Esophagus squamous epithelium (tissue), 5 donors: Measurements from ENCODE around the gene ZSCAN1. TPM values are rescaled to one million over a fixed set of nuclear protein-coding genes. Genes with fewer than 3 reads are reported as not detected.
"Not testable (repeated sequence)": the region's sequence is repeated elsewhere in the genome, so short reads cannot be mapped to it uniquely, and the experiment has no call there.

Source experiments
- DNase-seq: peaks from one replicate; lab custom pipeline; 2025; lab: John Stamatoyannopoulos, UW
- H3K27ac ChIP-seq, 4 donors: fragments of 200-600 bp; sonication (generic); one replicate each; pipeline ENCODE4 v1.5.1; 2016 to 2019; ENCODE audit warnings: mild to moderate bottlenecking in 1 of 4
- H3K27me3 ChIP-seq, 4 donors: fragments of 200-600 bp; sonication (generic); 1 replicate in 3 of 4; 2 replicates in 1 of 4; pipeline versions ENCODE4 v1.5.1 to v1.6.0; 2017 to 2021; ENCODE audit warnings: antibody characterized with exemption in 1 of 4
- H3K36me3 ChIP-seq, 3 donors: fragments of 200-600 bp; sonication (generic); one replicate each; pipeline ENCODE4 v1.5.1; 2016 to 2019
- H3K4me1 ChIP-seq, 3 donors: fragments of 200-600 bp; sonication (generic); one replicate each; pipeline ENCODE4 v1.5.1; 2017 to 2019
- H3K4me3 ChIP-seq, 4 donors: fragments of 200-600 bp; sonication (generic); 1 replicate in 3 of 4; 2 replicates in 1 of 4; pipeline ENCODE4 v1.5.1; 2016 to 2019; ENCODE audit warnings: mild to moderate bottlenecking in 2 of 4, moderate library complexity in 1 of 4
- H3K9me3 ChIP-seq, 3 donors: fragments of 200-600 bp; sonication (generic); one replicate each; pipeline ENCODE4 v1.5.1; 2016 to 2019
- CTCF ChIP-seq, 6 experiments: fragments of 450-650 bp in 4 of 6; fragments of 200-600 bp in 2 of 6; sonication (generic) in 2 of 6; IDR thresholded peaks; one replicate each; pipeline ENCODE4 v1.5.1; 2016 to 2019; ENCODE audit warnings: antibody characterized with exemption in 6 of 6, mild to moderate bottlenecking in 4 of 6, moderate library complexity in 4 of 6
- POLR2A ChIP-seq, 4 donors: fragments of 450-650 bp; IDR thresholded peaks; one replicate each; pipeline ENCODE4 v1.6.1; 2017; ENCODE audit warnings: antibody characterized with exemption in 4 of 4, mild to moderate bottlenecking in 4 of 4, moderate library complexity in 3 of 4
- WGBS, 2 donors: methylation state at CpG; one replicate each; pipeline ENCODE4 v1.1.5; 2018; 5-methylcytosine and 5-hydroxymethylcytosine counted together
- intact Hi-C: fragments of 100-400 bp; cut with DNase I; formaldehyde crosslinking; loops from one replicate; pipeline ENCODE4 v1.15.0; 2022
- total RNA-seq, 4 donors: library from RNA; depleted of rRNA; stranded (reverse); fragments of >200 nt; gene quantifications; one replicate each; pipeline ENCODE4 v1.1.0, GENCODE V29; 2016
- donor health status: DM: yes; HTN: yes; CAD: no.

Gene ZSCAN1
- total RNA-seq, 4 donors from 2014 or later, result 0.48 TPM; not detected in 3

GRCh38 chr19:58002384-58003173 is 31.2 kb upstream of the ZSCAN1 start, which contains the start of gene ZNF606:
TSS of gene ZNF606 (minus strand) at chr19:58002820. CDS start at chr19:58001319, 1,501 bp downstream.
- Histone ChIP-seq H3K27ac (peak within 1 kb of the TSS; percentile 94 to 98 (median 95)), H3K36me3 (peaks cover 19 to 75% (median 35%) of the 10 kb centered on the region in 3 donors), H3K9me3 (peaks cover 0 to 80% (median 65%) of the 10 kb centered on the region in 3 donors), H3K27me3 (no peaks in the 10 kb centered on the region), H3K4me3 (peak within 1 kb of the TSS; percentile 72 to 99 (median 90)), H3K4me1 (peaks cover 6 to 37% (median 10%) of the 10 kb centered on the region in 3 donors)
- peak in 1 of 6 experiments; percentile 21 for TF ChIP-seq CTCF (IDR thresholded peaks at IDR 0.05)
- TF ChIP-seq POLR2A (IDR thresholded peaks at IDR 0.05), result peak in 2 of 4 donors; percentile 62 to 78
- DNase-seq, result peak; percentile 18
- intact Hi-C loops, result loop anchor here (10.0 kb wide), 1 partner anchor 638 kb away; the partner anchor contains the start of genes TRAPPC2B and ZNF547
- 0% methylated on average over 5 to 12 of the region's 91 CpGs for WGBS, 2 donors

- H3K36me3 ChIP-seq, result peaks cover 19 to 68% (median 35%) of the 10 kb centered on the region in 3 donors
- TF ChIP-seq CTCF (IDR thresholded peaks at IDR 0.05), result no peak
- TF ChIP-seq POLR2A (IDR thresholded peaks at IDR 0.05), result no peak
- peaks cover 0 to 82% (median 72%) of the 10 kb centered on the region in 3 donors for H3K9me3 ChIP-seq
- WGBS, 2 donors, result 31 to 34% methylated on average over 14 to 16 of the region's 31 CpGs
- peaks cover 6 to 39% (median 10%) of the 10 kb centered on the region in 3 donors for H3K4me1 ChIP-seq
- H3K27me3 ChIP-seq, result no peaks in the 10 kb centered on the region
- peak overlapping the region; percentile 94 to 98 (median 95) for H3K27ac ChIP-seq
- H3K4me3 ChIP-seq, result peak overlapping the region; percentile 72 to 99 (median 90)
- intact Hi-C loops, result loop anchor here (10.0 kb wide), 1 partner anchor 638 kb away; the partner anchor contains the start of genes TRAPPC2B and ZNF547
- no peak for DNase-seq
These were observed 30.5 kb upstream of the ZSCAN1 start for GRCh38 chr19:58003174-58003828.

- H3K4me1 ChIP-seq, result peaks cover 9 to 45% (median 10%) of the 10 kb centered on the region in 3 donors
- no peak for TF ChIP-seq CTCF (IDR thresholded peaks at IDR 0.05)
- TF ChIP-seq POLR2A (IDR thresholded peaks at IDR 0.05), result no peak
- H3K27me3 ChIP-seq, result no peaks in the 10 kb centered on the region
- H3K4me3 ChIP-seq, result no peak overlapping the region
- no peak for DNase-seq
- 100% methylated on average over 1 of the region's 1 CpG; no CpG with 5 or more reads in 1 of the 2 donors for WGBS, 2 donors
- H3K27ac ChIP-seq, result no peak overlapping the region
- peaks cover 0 to 40% (median 17%) of the 10 kb centered on the region in 3 donors for H3K36me3 ChIP-seq
- intact Hi-C loops, result loop anchor here (10.0 kb wide), 1 partner anchor 642 kb away; the partner anchor contains the start of genes TRAPPC2B and ZNF547
- H3K9me3 ChIP-seq, result peaks cover 0 to 85% (median 71%) of the 10 kb centered on the region in 3 donors
These were observed 26.5 kb upstream of the ZSCAN1 start for GRCh38 chr19:58007285-58007684.

- H3K4me3 ChIP-seq, result peak overlapping the region in 2 of 4 donors; percentile 56 to 67
- 24 to 33% methylated on average over 10 of the region's 10 CpGs for WGBS, 2 donors
These were observed 24.9 kb upstream of the ZSCAN1 start for GRCh38 chr19:58008877-58009276.

GRCh38 chr19:58009301-58009665 is 24.5 kb upstream of the ZSCAN1 start:
- Histone ChIP-seq H3K36me3 (peaks cover 0 to 32% (median 13%) of the 10 kb centered on the region in 3 donors), H3K9me3 (peaks cover 0 to 85% (median 75%) of the 10 kb centered on the region in 3 donors), H3K4me3 (peak overlapping the region; percentile 7 to 67 (median 44)), H3K27me3 (no peaks in the 10 kb centered on the region), H3K4me1 (peaks cover 0 to 31% (median 9%) of the 10 kb centered on the region in 3 donors), H3K27ac (peak overlapping the region; percentile 24 to 90 (median 64))
- DNase-seq, result no peak
- WGBS, 2 donors, result 6 to 7% methylated on average over 3 to 12 of the region's 21 CpGs
- TF ChIP-seq POLR2A (IDR thresholded peaks at IDR 0.05) (no peak), CTCF (IDR thresholded peaks at IDR 0.05) (no peak)
- intact Hi-C loops, result loop anchor here (10.0 kb wide), 1 partner anchor 644 kb away; the partner anchor contains the start of genes TRAPPC2B and ZNF547

More at GRCh38 chr19:58008877-58009276, 24.9 kb upstream of the ZSCAN1 start:
- H3K36me3 ChIP-seq, result peaks cover 0 to 36% (median 17%) of the 10 kb centered on the region in 3 donors
- H3K4me1 ChIP-seq, result peaks cover under 1 to 35% (median 9%) of the 10 kb centered on the region in 3 donors
- peak overlapping the region in 3 of 4 donors; percentile 24 to 90 (median 45) for H3K27ac ChIP-seq
- DNase-seq, H3K27me3 ChIP-seq: not testable (repeated sequence)
- intact Hi-C loops, result loop anchor here (10.0 kb wide), 1 partner anchor 644 kb away; the partner anchor contains the start of genes TRAPPC2B and ZNF547
- peaks cover 0 to 89% (median 75%) of the 10 kb centered on the region in 3 donors for H3K9me3 ChIP-seq
